Esophagus mucosa (tissue), 1 donor: ENCODE data around the gene LSAMP. TPM values are rescaled to one million over a fixed set of nuclear protein-coding genes. Genes with fewer than 3 reads are reported as not detected.

Experiments used
- ATAC-seq: fragments of 200-7000 bp; cut with Tn5 transposase; one replicate; pipeline ENCODE4 v1.9.1; 2020
- total RNA-seq: library from RNA; stranded (reverse); gene quantifications from one replicate; pipeline ENCODE4 v1.2.4, GENCODE V29; 2023
- donor health status: DM: yes; HTN: yes; CAD: no.

LSAMP gene
- total RNA-seq, 1 donor from 2014 or later = 0.28 TPM

GRCh38 chr3:115932807-115933206, 512.5 kb downstream of the LSAMP start:
- no peak for ATAC-seq

- no peak for ATAC-seq
These were observed 513.7 kb downstream of the LSAMP start for GRCh38 chr3:115931581-115931980.

- no peak for ATAC-seq
These were observed 514.4 kb downstream of the LSAMP start for GRCh38 chr3:115930922-115931321.

- ATAC-seq = no peak
These were observed 515.1 kb downstream of the LSAMP start for GRCh38 chr3:115930168-115930567.

- ATAC-seq = no peak
These were observed 516.9 kb downstream of the LSAMP start for GRCh38 chr3:115928376-115928775.

- ATAC-seq = no peak
These were observed 518.1 kb downstream of the LSAMP start for GRCh38 chr3:115927197-115927596.

GRCh38 chr3:115922681-115923347, 522.5 kb downstream of the LSAMP start:
- no peak for ATAC-seq

GRCh38 chr3:115921711-115922110, 523.6 kb downstream of the LSAMP start:
- no peak for ATAC-seq

GRCh38 chr3:115918900-115919299, 526.4 kb downstream of the LSAMP start:
- no peak for ATAC-seq

- no peak for ATAC-seq
These were observed 528.4 kb downstream of the LSAMP start for GRCh38 chr3:115916866-115917265.

- no peak for ATAC-seq
These were observed 530.2 kb downstream of the LSAMP start for GRCh38 chr3:115915061-115915460.

GRCh38 chr3:115913069-115913686, 532.1 kb downstream of the LSAMP start:
- ATAC-seq = no peak

GRCh38 chr3:115912372-115912771, 532.9 kb downstream of the LSAMP start:
- no peak for ATAC-seq

- no peak for ATAC-seq
These were observed 539.4 kb downstream of the LSAMP start for GRCh38 chr3:115905871-115906270.

GRCh38 chr3:115903843-115904242, 541.4 kb downstream of the LSAMP start:
- ATAC-seq = no peak

GRCh38 chr3:115901008-115901407, 544.3 kb downstream of the LSAMP start:
- no peak for ATAC-seq

- no peak for ATAC-seq
These were observed 545.8 kb downstream of the LSAMP start for GRCh38 chr3:115899535-115899934.

- no peak for ATAC-seq
These were observed 546.5 kb downstream of the LSAMP start for GRCh38 chr3:115898656-115899410.

- ATAC-seq = no peak
These were observed 554.2 kb downstream of the LSAMP start for GRCh38 chr3:115891006-115891636.

- no peak for ATAC-seq
These were observed 554.7 kb downstream of the LSAMP start for GRCh38 chr3:115890579-115890978.

GRCh38 chr3:115885621-115886020, 559.7 kb downstream of the LSAMP start:
- no peak for ATAC-seq

GRCh38 chr3:115877615-115877899, 567.7 kb downstream of the LSAMP start:
- ATAC-seq = no peak

- no peak for ATAC-seq
These were observed 568.2 kb downstream of the LSAMP start for GRCh38 chr3:115876876-115877614.
